H9 (cell line): ENCODE data around the gene ADGRL3. TPM values are rescaled to one million over a fixed set of nuclear protein-coding genes. Genes with fewer than 3 reads are reported as not detected.

Experiments used
- DNase-seq: peaks from one replicate; pipeline ENCODE4 v3.0.0-alpha.2; 2017
- H2AFZ ChIP-seq: one replicate; pipeline ENCODE4 v1.6.1; 2013; ENCODE audit warnings: mild to moderate bottlenecking, low read length, control low read depth, moderate library complexity
- H2AK5ac ChIP-seq: 2 replicates; pipeline ENCODE4 v1.6.1; 2013; ENCODE audit warnings: low read length, control low read depth, mixed read lengths; ENCODE audit not compliant: insufficient read length
- H2BK120ac ChIP-seq: one replicate; pipeline ENCODE4 v1.6.1; 2013; ENCODE audit warnings: low read depth, mild to moderate bottlenecking, low read length, control low read depth, inconsistent platforms; ENCODE audit not compliant: poor library complexity, severe bottlenecking
- H2BK12ac ChIP-seq: 2 replicates; pipeline ENCODE4 v1.6.1; 2013; ENCODE audit warnings: low read length, control low read depth, mixed read lengths, low read depth; ENCODE audit not compliant: insufficient read length
- H2BK15ac ChIP-seq: 2 replicates; pipeline ENCODE4 v1.6.1; 2013; ENCODE audit warnings: low read depth, low read length, control low read depth
- H2BK20ac ChIP-seq: one replicate; pipeline ENCODE4 v1.6.1; 2013; ENCODE audit warnings: low read depth, mild to moderate bottlenecking, low read length, control low read depth, inconsistent platforms; ENCODE audit not compliant: poor library complexity, severe bottlenecking
- H2BK5ac ChIP-seq: 2 replicates; pipeline ENCODE4 v1.6.1; 2013; ENCODE audit warnings: low read length, control low read depth, mixed read lengths; ENCODE audit not compliant: insufficient read length
- H3K14ac ChIP-seq: 2 replicates; pipeline ENCODE4 v1.6.1; 2013; ENCODE audit warnings: low read length, control low read depth; ENCODE audit not compliant: insufficient read depth
- H3K18ac ChIP-seq: 2 replicates; pipeline ENCODE4 v1.6.1; 2013; ENCODE audit warnings: low read depth, mild to moderate bottlenecking, mixed read lengths, low read length, control low read depth; ENCODE audit not compliant: insufficient read length
- H3K23ac ChIP-seq: 2 replicates; pipeline ENCODE4 v1.6.1; 2013; ENCODE audit warnings: low read length, control low read depth, mixed read lengths, low read depth; ENCODE audit not compliant: insufficient read length
- H3K23me2 ChIP-seq: 2 replicates; pipeline ENCODE4 v1.6.1; 2013; ENCODE audit warnings: low read depth, mild to moderate bottlenecking, mixed read lengths, low read length, control low read depth; ENCODE audit not compliant: insufficient read length, poor library complexity, severe bottlenecking
- H3K27ac ChIP-seq: 2 replicates; pipeline ENCODE4 v1.5.1; 2013; ENCODE audit warnings: low read length, control low read depth, mixed read lengths, low read depth; ENCODE audit not compliant: insufficient read length
- H3K27me3 ChIP-seq: 2 replicates; pipeline ENCODE4 v1.6.1; 2013; ENCODE audit warnings: low read length, control low read depth, inconsistent platforms; ENCODE audit not compliant: insufficient read depth
- H3K4ac ChIP-seq: 2 replicates; pipeline ENCODE4 v1.6.1; 2013; ENCODE audit warnings: low read depth, mild to moderate bottlenecking, control low read depth, inconsistent platforms, low read length, moderate library complexity
- H3K4me1 ChIP-seq: 2 replicates; pipeline ENCODE4 v1.6.1; 2013; ENCODE audit warnings: low read length, control low read depth, inconsistent platforms; ENCODE audit not compliant: insufficient read depth
- H3K4me2 ChIP-seq: 2 replicates; pipeline ENCODE4 v1.6.1; 2013; ENCODE audit warnings: low read length, control low read depth, mixed read lengths; ENCODE audit not compliant: insufficient read length, insufficient read depth
- H3K56ac ChIP-seq: 2 replicates; pipeline ENCODE4 v1.6.1; 2013; ENCODE audit warnings: low read depth, mild to moderate bottlenecking, mixed read lengths, low read length, control low read depth; ENCODE audit not compliant: insufficient read length
- H3K79me1 ChIP-seq: 2 replicates; pipeline ENCODE4 v1.6.1; 2013; ENCODE audit warnings: low read depth, mild to moderate bottlenecking, moderate library complexity, low read length, control low read depth, inconsistent platforms; ENCODE audit not compliant: insufficient read depth, poor library complexity, severe bottlenecking
- H3K79me2 ChIP-seq: 2 replicates; pipeline ENCODE4 v1.6.1; 2013; ENCODE audit warnings: low read length, control low read depth, inconsistent platforms; ENCODE audit not compliant: insufficient read depth
- H3K9ac ChIP-seq: 2 replicates; pipeline ENCODE4 v1.6.1; 2013; ENCODE audit warnings: low read length, control low read depth, mixed read lengths; ENCODE audit not compliant: insufficient read length; ENCODE audit errors: extremely low read depth
- H3K9me3 ChIP-seq: one replicate; pipeline ENCODE4 v1.6.1; 2013; ENCODE audit warnings: low read depth, low read length, inconsistent platforms; ENCODE audit not compliant: control insufficient read depth
- H3T11ph ChIP-seq: one replicate; pipeline ENCODE4 v1.6.1; 2013; ENCODE audit warnings: mild to moderate bottlenecking, low read length, control low read depth, inconsistent platforms
- H4K20me1 ChIP-seq: one replicate; pipeline ENCODE4 v1.6.1; 2013; ENCODE audit not compliant: control insufficient read depth, insufficient read length, insufficient read depth
- H4K5ac ChIP-seq: 2 replicates; pipeline ENCODE4 v1.6.1; 2013; ENCODE audit warnings: low read depth, mild to moderate bottlenecking, mixed read lengths, low read length, control low read depth; ENCODE audit not compliant: insufficient read length
- H4K8ac ChIP-seq: replicated peaks from 2 replicates; pipeline ENCODE4 v1.6.1; 2013; ENCODE audit warnings: low read length, control low read depth, mixed read lengths, low read depth; ENCODE audit not compliant: insufficient read length
- H4K91ac ChIP-seq: 2 replicates; pipeline ENCODE4 v1.6.1; 2013; ENCODE audit warnings: low read depth, mild to moderate bottlenecking, moderate library complexity, mixed read lengths, low read length, control low read depth; ENCODE audit not compliant: insufficient read length
- H3K27ac Mint-ChIP-seq, 3 experiments: 2 replicates in 2 of 3; 3 replicates in 1 of 3; pipeline ENCODE4 v1.8.0; 2020 to 2021; ENCODE audit warnings: mixed read lengths in 3 of 3, mild to moderate bottlenecking in 1 of 3, moderate library complexity in 1 of 3
- H3K27me3 Mint-ChIP-seq: 2 replicates; pipeline ENCODE4 v1.8.0; 2021; ENCODE audit warnings: low read depth, mild to moderate bottlenecking, moderate library complexity, mixed read lengths
- H3K36me3 Mint-ChIP-seq, 3 experiments: 2 replicates in 2 of 3; 3 replicates in 1 of 3; pipeline ENCODE4 v1.8.0; 2020 to 2021; ENCODE audit warnings: low read depth in 3 of 3, mixed read lengths in 3 of 3; ENCODE audit not compliant: insufficient read depth in 1 of 3
- H3K4me1 Mint-ChIP-seq, 2 experiments: 2 replicates each; pipeline ENCODE4 v1.8.0; 2020; ENCODE audit warnings: mixed read lengths in 2 of 2
- H3K4me3 Mint-ChIP-seq, 2 experiments: 2 replicates in 1 of 2; 3 replicates in 1 of 2; pipeline ENCODE4 v1.8.0; 2020 to 2021; ENCODE audit warnings: mild to moderate bottlenecking in 2 of 2, mixed read lengths in 2 of 2, moderate library complexity in 1 of 2
- H3K9me3 Mint-ChIP-seq, 2 experiments: 2 replicates in 1 of 2; 3 replicates in 1 of 2; pipeline ENCODE4 v1.8.0; 2020; ENCODE audit warnings: mild to moderate bottlenecking in 2 of 2, mixed read lengths in 2 of 2, moderate library complexity in 1 of 2
- WGBS: extraction: QIAGEN DNeasy Blood & Tissue Kit; methylation state at CpG from one replicate; pipeline ENCODE4 v1.1.7; 2013; ENCODE audit warnings: missing lambda C conversion rate, low lambda C conversion rate, mixed read lengths; ENCODE audit not compliant: insufficient read length; ENCODE audit errors: extremely low coverage; 5-methylcytosine and 5-hydroxymethylcytosine counted together
- total RNA-seq: library from RNA; stranded (reverse); gene quantifications from 2 replicates; pipeline ENCODE4 v1.2.1, GENCODE V29; 2021
- TF ChIP-seq, protein P1 (sequence below): fragments of 200-600 bp; sonication (generic); conservative IDR thresholded peaks from 3 replicates; pipeline ENCODE4 v1.8.0; 2021; ENCODE audit warnings: antibody characterized with exemption, mild to moderate bottlenecking

ADGRL3 gene
- total RNA-seq, 1 experiment from 2014 or later: 5.9 TPM

DNA sequence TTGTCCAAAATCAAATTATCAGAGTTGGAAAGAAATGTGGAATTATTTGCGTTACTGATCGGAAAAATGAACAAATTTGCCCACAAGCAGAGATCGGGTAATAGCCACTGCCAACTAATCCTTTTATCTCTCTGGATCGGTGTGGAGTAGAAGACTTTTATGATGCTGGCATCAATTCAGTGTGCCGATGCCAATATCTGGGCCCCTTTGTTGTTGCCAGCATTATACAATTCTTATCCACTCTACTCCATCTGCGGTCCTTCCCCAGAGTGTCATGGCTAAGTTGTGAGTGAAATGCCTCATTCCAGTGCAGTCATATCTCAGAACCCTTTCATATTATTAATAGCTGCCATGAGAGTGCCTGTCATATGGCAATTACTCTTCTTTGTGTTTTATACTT, 660.2 kb downstream of the ADGRL3 start:
- Histone ChIP-seq H3K79me1 (no peaks in the 10 kb centered on the region), H2AK5ac (no peak overlapping the region), H3K4me1 (no peaks in the 10 kb centered on the region), H3K14ac (no peak overlapping the region), H2BK120ac (no peak overlapping the region), H3K9ac (no peak overlapping the region), H3K4ac (no peak overlapping the region), H3T11ph (no peak overlapping the region), H3K27ac (no peak overlapping the region), H2BK5ac (no peak overlapping the region), H2BK15ac (no peak overlapping the region), H2AFZ (no peak overlapping the region), H4K20me1 (no peaks in the 10 kb centered on the region), H4K5ac (no peak overlapping the region), H2BK12ac (no peak overlapping the region), H3K4me2 (no peak overlapping the region), H3K79me2 (no peaks in the 10 kb centered on the region), H3K56ac (no peak overlapping the region), H3K9me3 (no peaks in the 10 kb centered on the region), H3K23me2 (no peaks in the 10 kb centered on the region), H3K18ac (no peak overlapping the region), H3K23ac (no peak overlapping the region), H2BK20ac (no peak overlapping the region), H3K27me3 (no peaks in the 10 kb centered on the region), H4K91ac (no peak overlapping the region), H4K8ac (no peak overlapping the region)
- peaks cover 0 to 6% (median 0%) of the 10 kb centered on the region in 3 experiments; a peak in 2 of 7 replicates for H3K36me3 Mint-ChIP-seq
- 0 out of 5 replicates have a peak, but pooled peaks cover 2% of the 10 kb centered on the region in 2 experiments for H3K9me3 Mint-ChIP-seq
- no peak overlapping the region for H3K4me3 Mint-ChIP-seq
- H3K27ac Mint-ChIP-seq: no peak overlapping the region
- H3K4me1 Mint-ChIP-seq: peaks cover 10 to 13% of the 10 kb centered on the region in 2 experiments
- WGBS: no CpG with 5 or more reads among the region's 6 CpGs
- no peaks in the 10 kb centered on the region for H3K27me3 Mint-ChIP-seq
- DNase-seq: no peak
- TF ChIP-seq, protein P1, sequence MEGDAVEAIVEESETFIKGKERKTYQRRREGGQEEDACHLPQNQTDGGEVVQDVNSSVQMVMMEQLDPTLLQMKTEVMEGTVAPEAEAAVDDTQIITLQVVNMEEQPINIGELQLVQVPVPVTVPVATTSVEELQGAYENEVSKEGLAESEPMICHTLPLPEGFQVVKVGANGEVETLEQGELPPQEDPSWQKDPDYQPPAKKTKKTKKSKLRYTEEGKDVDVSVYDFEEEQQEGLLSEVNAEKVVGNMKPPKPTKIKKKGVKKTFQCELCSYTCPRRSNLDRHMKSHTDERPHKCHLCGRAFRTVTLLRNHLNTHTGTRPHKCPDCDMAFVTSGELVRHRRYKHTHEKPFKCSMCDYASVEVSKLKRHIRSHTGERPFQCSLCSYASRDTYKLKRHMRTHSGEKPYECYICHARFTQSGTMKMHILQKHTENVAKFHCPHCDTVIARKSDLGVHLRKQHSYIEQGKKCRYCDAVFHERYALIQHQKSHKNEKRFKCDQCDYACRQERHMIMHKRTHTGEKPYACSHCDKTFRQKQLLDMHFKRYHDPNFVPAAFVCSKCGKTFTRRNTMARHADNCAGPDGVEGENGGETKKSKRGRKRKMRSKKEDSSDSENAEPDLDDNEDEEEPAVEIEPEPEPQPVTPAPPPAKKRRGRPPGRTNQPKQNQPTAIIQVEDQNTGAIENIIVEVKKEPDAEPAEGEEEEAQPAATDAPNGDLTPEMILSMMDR: no peak
